ENCODE data around the gene LYZ. TPM values are rescaled to one million over a fixed set of nuclear protein-coding genes. Genes with fewer than 3 reads are reported as not detected.

Gene LYZ
- total and polyA plus RNA-seq, 9 of the 15 experiments (the other 6 are each of a cell fraction or from before 2014, with no cell fraction given): 27.2 to 96.3 (median 42.1) TPM

DNA sequence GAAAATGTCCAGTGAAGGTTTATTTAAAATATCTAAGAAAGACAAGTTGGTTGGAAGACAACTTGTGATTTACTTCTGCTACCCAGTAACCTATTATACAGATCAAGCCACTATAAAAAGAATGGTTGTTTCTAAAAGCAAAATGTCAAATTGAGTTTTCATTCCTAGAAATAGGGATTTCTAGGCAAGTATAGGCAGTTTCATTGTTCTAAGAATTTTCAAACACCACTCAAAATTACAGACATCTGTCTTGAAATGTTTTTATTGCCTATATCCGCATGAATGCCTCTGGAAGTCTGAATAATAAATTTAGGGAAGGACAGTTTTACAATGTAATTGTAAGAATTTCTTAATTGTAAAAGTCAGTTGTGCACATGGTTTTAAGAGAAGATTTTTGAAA lies 20.0 kb downstream of the LYZ start:
- H3K4me2 ChIP-seq (ENCODE audit: insufficient read depth, low read length): no peak overlapping the region
- H3K4me1 ChIP-seq (replicated peaks in 1 of 2; ENCODE audit: control insufficient read depth in 2 of 2, insufficient read depth in 2 of 2, low read length in 2 of 2): no peaks in the 10 kb centered on the region
- TF ChIP-seq ZNF224 (CRISPR knock-in tag; IDR thresholded peaks at IDR 0.05): no peak
- TF ChIP-seq NR2C1 (IDR thresholded peaks at IDR 0.05): no peak
- TF ChIP-seq NR2C1 (tag; IDR thresholded peaks at IDR 0.05): no peak
- no peak for TF ChIP-seq GATA2 (CRISPR knock-in tag; IDR thresholded peaks at IDR 0.05)
- no peak for TF ChIP-seq MYC (IDR thresholded peaks at IDR 0.05; ENCODE audit: low read depth, low read length)
- TF ChIP-seq MYC (CRISPR knock-in tag; IDR thresholded peaks at IDR 0.05; ENCODE audit: borderline replicate concordance, low read depth): no peak
- TF ChIP-seq, protein P1, sequence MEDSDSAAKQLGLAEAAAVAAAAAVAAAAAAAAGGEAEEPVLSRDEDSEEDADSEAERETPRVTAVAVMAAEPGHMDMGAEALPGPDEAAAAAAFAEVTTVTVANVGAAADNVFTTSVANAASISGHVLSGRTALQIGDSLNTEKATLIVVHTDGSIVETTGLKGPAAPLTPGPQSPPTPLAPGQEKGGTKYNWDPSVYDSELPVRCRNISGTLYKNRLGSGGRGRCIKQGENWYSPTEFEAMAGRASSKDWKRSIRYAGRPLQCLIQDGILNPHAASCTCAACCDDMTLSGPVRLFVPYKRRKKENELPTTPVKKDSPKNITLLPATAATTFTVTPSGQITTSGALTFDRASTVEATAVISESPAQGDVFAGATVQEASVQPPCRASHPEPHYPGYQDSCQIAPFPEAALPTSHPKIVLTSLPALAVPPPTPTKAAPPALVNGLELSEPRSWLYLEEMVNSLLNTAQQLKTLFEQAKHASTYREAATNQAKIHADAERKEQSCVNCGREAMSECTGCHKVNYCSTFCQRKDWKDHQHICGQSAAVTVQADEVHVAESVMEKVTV (CRISPR knock-in tag; IDR thresholded peaks at IDR 0.05): no peak
- no peak for TF ChIP-seq SP2 (IDR thresholded peaks at IDR 0.05; ENCODE audit: extremely low read depth, low read depth, low read length, poor library complexity, severe bottlenecking)
- TF ChIP-seq RNF219 (CRISPR knock-in tag; IDR thresholded peaks at IDR 0.05): no peak
- TF ChIP-seq, protein P2, sequence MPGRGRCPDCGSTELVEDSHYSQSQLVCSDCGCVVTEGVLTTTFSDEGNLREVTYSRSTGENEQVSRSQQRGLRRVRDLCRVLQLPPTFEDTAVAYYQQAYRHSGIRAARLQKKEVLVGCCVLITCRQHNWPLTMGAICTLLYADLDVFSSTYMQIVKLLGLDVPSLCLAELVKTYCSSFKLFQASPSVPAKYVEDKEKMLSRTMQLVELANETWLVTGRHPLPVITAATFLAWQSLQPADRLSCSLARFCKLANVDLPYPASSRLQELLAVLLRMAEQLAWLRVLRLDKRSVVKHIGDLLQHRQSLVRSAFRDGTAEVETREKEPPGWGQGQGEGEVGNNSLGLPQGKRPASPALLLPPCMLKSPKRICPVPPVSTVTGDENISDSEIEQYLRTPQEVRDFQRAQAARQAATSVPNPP (IDR thresholded peaks at IDR 0.05; ENCODE audit: borderline replicate concordance, insufficient read depth, insufficient read length): no peak
- no peak for TF ChIP-seq ETS1 (conservative IDR thresholded peaks at IDR 0.05; ENCODE audit: control insufficient read depth, low read depth, low read length)
- no peak for TF ChIP-seq POLR2A (conservative IDR thresholded peaks at IDR 0.05)
- TF ChIP-seq MEF2A (IDR thresholded peaks at IDR 0.05; ENCODE audit: control insufficient read depth, low read depth, low read length): no peak
- intact Hi-C loops (cut with micrococcal nuclease) (no loop called here), in situ Hi-C loops (cut with MboI) (no loop called here)
- H3K79me2 ChIP-seq (ENCODE audit: control insufficient read depth, insufficient read depth, low read length): peaks cover 16% of the 10 kb centered on the region; the same call in 2 of the 3 replicates
- H3K4me3 ChIP-seq: no peak overlapping the region
- no peak overlapping the region for H3K27ac ChIP-seq (ENCODE audit: extremely low read depth, low read depth, low read length)
- no peak overlapping the region for H2AFZ ChIP-seq (ENCODE audit: low read depth, low read length)
- no peaks in the 10 kb centered on the region for H4K20me1 ChIP-seq (replicated peaks; ENCODE audit: control insufficient read depth, insufficient read depth, low read length)
- CTCF ChIA-PET (ENCODE audit: low intra/inter-chr PET ratio): no interaction called here
- H3K36me3 ChIP-seq (ENCODE audit: control insufficient read depth, insufficient read depth, low read length): peaks cover 85% of the 10 kb centered on the region
- H3K9ac ChIP-seq (ENCODE audit: insufficient read depth in 1 of 2, low read depth in 2 of 2, low read length in 2 of 2): no peak overlapping the region
- H3K27me3 ChIP-seq (ENCODE audit: control insufficient read depth in 2 of 2, insufficient read depth in 2 of 2, low read length in 2 of 2): no peaks in the 10 kb centered on the region
- DNase-seq (ENCODE audit: extremely low read depth in 1 of 4, low spot score in 3 of 4): no peak
- no peak for FAIRE-seq
- 100% methylated on average over 1 of the region's 1 CpG for WGBS (ENCODE audit: insufficient coverage, low coverage, missing lambda C conversion rate)
- H3K9me3 ChIP-seq (replicated peaks; ENCODE audit: control insufficient read depth, insufficient read depth, low read depth, low read length): no peaks in the 10 kb centered on the region
- no peaks in the 10 kb centered on the region for H3K9me1 ChIP-seq (ENCODE audit: control insufficient read depth, insufficient read depth, low read length)
- no peak for ATAC-seq
- POLR2A ChIA-PET: interaction anchor here (1.1 kb wide), 1 partner anchor 20 kb away, joined by 3 read pairs; the partner anchor contains the start of gene LYZ
- no TSS peak for BruUV-seq (replicated peaks)
